KMS-11 (cell line): ENCODE results near the gene ZP1.

Experiments
- H2AFZ ChIP-seq: fragments of 200-600 bp; sonication (generic); 2 replicates; pipeline ENCODE4 v1.6.1; 2016; ENCODE audit warnings: antibody characterized with exemption, mixed run types, low read depth
- H3K27ac ChIP-seq: fragments of 200-600 bp; sonication (generic); 2 replicates; pipeline ENCODE4 v1.6.1; 2016; ENCODE audit warnings: mild to moderate bottlenecking, mixed run types
- H3K27me3 ChIP-seq: fragments of 200-600 bp; sonication (generic); 2 replicates; pipeline ENCODE4 v1.6.1; 2017; ENCODE audit warnings: mild to moderate bottlenecking, low read depth, mixed run types, moderate library complexity; ENCODE audit not compliant: insufficient read depth
- H3K36me3 ChIP-seq: fragments of 200-600 bp; sonication (generic); 2 replicates; pipeline ENCODE4 v1.6.1; 2017; ENCODE audit warnings: mild to moderate bottlenecking, mixed run types; ENCODE audit not compliant: insufficient read depth
- H3K4me1 ChIP-seq: fragments of 200-600 bp; sonication (generic); 2 replicates; pipeline ENCODE4 v1.6.1; 2016; ENCODE audit warnings: mild to moderate bottlenecking, low read depth, mixed run types; ENCODE audit not compliant: poor library complexity, severe bottlenecking
- H3K4me2 ChIP-seq: fragments of 200-600 bp; sonication (generic); 2 replicates; pipeline ENCODE4 v1.7.0; 2016; ENCODE audit warnings: mild to moderate bottlenecking, mixed run types
- H3K4me3 ChIP-seq: fragments of 200-600 bp; sonication (generic); IDR thresholded peaks from 2 replicates; pipeline ENCODE4 v1.6.1; 2017; ENCODE audit warnings: low read depth, low read length, mixed read lengths; ENCODE audit not compliant: insufficient read depth
- H3K79me2 ChIP-seq: fragments of 200-600 bp; sonication (generic); 2 replicates; pipeline ENCODE4 v1.6.1; 2016; ENCODE audit warnings: low read depth, mixed run types; ENCODE audit not compliant: insufficient read depth
- H3K9ac ChIP-seq: fragments of 200-600 bp; sonication (generic); 2 replicates; pipeline ENCODE4 v1.6.1; 2016; ENCODE audit warnings: mild to moderate bottlenecking, mixed run types
- H4K20me1 ChIP-seq: fragments of 200-600 bp; sonication (generic); 2 replicates; pipeline ENCODE4 v1.6.1; 2016; ENCODE audit warnings: mild to moderate bottlenecking, mixed run types; ENCODE audit not compliant: insufficient read depth
- CTCF ChIP-seq: fragments of 200-600 bp; sonication (generic); conservative IDR thresholded peaks from 2 replicates; pipeline ENCODE4 v1.6.1; 2017; ENCODE audit warnings: low read depth, mild to moderate bottlenecking, antibody characterized with exemption, low read length, moderate library complexity, mixed read lengths

Gene ZP1

DNA sequence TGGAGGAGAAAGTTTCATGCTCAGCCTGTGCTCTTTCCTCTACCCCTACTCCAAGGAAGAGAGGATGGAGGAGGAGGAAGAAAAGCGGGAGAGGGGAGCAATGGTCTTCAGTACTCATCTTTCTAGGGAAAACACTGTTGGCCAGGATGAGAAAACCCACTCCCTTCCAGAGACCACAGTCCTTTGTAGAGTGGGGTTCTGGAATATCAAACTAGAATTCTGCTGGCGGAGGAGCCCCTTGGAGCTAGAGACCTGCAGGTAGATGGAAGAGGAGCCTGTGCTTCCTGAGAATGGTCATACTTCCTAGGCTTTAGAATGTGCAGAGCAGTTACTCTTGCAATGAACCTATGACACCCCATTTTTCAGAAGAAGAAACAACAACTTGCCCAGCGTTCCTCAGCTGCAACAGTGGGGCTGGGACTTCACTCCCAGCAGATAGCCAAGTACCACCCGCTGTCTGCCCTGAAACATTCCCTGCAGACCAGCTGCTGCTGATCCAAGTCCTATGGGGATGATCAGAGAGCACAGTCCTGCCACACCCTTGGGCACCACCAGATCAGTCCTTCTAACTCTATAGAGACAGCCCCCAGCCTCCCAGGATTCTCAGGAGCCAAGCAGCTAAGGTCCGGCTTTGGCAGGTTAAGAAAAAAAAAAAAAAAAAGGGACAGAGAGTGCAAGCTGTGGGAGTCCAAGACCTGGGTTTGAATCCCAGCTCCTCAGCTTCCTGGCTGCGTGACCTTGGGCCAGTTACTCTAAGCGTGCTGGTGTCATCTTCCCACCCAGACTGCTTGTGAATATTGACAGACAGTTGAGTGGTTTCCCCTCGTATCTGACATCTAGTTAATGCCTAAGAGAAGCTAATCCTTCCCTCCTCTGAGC lies 12.3 kb upstream of the ZP1 start:
- no peaks in the 10 kb centered on the region for H4K20me1 ChIP-seq
- H2AFZ ChIP-seq = no peak overlapping the region
- H3K4me1 ChIP-seq = no peaks in the 10 kb centered on the region
- H3K4me3 ChIP-seq = no peak overlapping the region
- H3K79me2 ChIP-seq = no peaks in the 10 kb centered on the region
- H3K27me3 ChIP-seq = no peaks in the 10 kb centered on the region
- H3K36me3 ChIP-seq = peaks cover 6% of the 10 kb centered on the region; the same call in 1 of the 2 replicates
- no peak overlapping the region for H3K4me2 ChIP-seq
- no peak overlapping the region for H3K9ac ChIP-seq
- H3K27ac ChIP-seq = no peak overlapping the region
- no peak for TF ChIP-seq CTCF

DNA sequence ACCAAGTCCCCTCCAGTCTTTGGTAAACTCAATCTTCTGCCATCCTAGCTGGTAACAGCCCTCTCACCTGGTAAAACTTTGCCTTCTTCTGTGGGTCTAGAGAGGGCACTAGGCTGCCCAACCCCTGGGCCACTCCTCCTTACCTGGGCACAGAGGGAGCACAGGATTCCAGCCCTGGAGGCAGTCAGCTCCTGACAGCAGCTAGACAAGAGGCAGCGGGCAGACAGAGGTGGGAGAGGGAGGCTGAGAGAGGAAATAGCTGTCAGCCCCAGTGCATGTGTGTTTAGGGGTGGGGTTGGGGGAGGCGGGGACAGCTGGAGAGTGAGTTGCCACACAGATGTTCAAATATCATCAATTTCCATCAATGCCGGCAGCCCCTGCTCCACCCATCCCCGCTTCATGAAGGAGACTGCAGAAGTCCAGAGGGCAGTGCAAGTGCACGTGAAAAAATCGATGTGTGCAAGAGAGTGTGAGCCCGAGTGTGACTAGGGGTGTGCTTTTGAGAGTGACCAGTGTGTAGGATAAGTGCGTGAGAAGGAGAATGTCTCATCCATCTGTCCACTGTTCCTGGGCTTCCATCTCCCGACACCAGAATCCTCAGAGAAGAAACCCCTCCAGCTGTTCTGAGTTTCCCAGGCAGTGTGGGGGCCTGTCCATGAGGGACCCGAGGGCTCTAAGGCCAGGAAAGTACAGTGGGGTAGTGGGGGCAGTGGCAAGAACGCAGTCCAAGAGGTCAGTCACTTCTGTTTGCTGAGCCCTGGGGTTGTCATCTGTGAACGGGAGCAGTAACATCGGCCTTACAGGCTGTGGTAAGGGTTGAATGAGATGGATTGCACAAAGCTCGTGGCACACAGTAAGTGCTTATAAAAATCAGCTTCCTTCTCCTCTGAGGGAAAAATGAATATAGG lies 11.4 kb upstream of the ZP1 start, which contains the start of gene PTGDR2:
PTGDR2 (minus strand) TSS at position 225 of the 908 bp plus-strand sequence. CDS start 2,228 bp downstream, outside the sequence.
- no peaks in the 10 kb centered on the region for H3K27me3 ChIP-seq
- no peak within 1 kb of the TSS for H2AFZ ChIP-seq
- no peak for TF ChIP-seq CTCF
- peaks cover 3% of the 10 kb centered on the region; the same call in 1 of the 2 replicates for H3K36me3 ChIP-seq
- H3K9ac ChIP-seq = no peak within 1 kb of the TSS
- no peaks in the 10 kb centered on the region for H4K20me1 ChIP-seq
- H3K4me1 ChIP-seq = no peaks in the 10 kb centered on the region
- no peak within 1 kb of the TSS for H3K4me3 ChIP-seq
- H3K4me2 ChIP-seq = no peak within 1 kb of the TSS
- no peaks in the 10 kb centered on the region for H3K79me2 ChIP-seq
- no peak within 1 kb of the TSS for H3K27ac ChIP-seq

DNA sequence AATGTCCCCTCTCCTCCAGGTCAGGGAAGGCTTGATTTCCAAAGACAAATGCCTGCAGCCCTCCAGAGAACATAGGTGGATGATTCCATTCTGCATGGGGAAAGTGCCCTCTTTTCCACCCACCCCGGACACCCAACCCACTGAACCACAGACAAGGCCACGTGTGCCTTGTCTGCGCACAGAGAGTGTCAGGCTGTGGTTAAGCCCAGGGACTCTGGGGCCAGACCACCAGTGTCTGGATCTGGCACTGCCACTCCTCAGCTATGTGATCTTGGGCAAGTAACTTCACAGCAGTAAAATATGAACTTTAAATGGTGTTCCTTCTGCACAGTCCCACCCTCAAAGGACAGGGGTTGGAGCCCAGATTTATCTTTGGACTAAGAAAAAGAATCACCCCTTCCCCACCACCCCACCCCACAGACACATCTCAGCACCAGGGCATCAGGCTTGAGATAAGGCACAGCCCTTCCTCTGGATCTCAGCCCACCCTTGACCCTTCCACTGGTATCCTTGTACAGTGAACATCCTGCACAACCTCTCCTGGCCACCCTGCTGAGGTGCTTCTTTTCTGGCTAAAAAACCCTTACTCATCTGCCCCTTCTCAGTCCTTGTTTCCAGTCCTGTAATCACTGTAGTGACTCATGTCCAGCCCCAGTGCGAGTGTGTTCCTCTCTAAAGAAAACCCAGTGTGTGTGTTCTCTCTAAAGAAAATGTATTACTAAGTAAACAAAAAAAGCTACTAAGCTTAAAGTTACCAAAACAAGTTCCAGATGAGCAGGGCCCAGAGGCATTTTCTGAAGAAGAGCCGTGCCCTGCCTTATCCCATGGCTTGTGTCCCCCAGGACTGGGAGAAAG lies 9.7 kb upstream of the ZP1 start:
- H4K20me1 ChIP-seq = no peaks in the 10 kb centered on the region
- H3K4me1 ChIP-seq = no peaks in the 10 kb centered on the region
- no peak for TF ChIP-seq CTCF
- no peak overlapping the region for H3K4me3 ChIP-seq
- H2AFZ ChIP-seq = no peak overlapping the region
- H3K79me2 ChIP-seq = no peaks in the 10 kb centered on the region
- no peak overlapping the region for H3K4me2 ChIP-seq
- H3K9ac ChIP-seq = no peak overlapping the region
- no peaks in the 10 kb centered on the region for H3K36me3 ChIP-seq
- no peaks in the 10 kb centered on the region for H3K27me3 ChIP-seq
- no peak overlapping the region for H3K27ac ChIP-seq

- no peaks in the 10 kb centered on the region for H3K36me3 ChIP-seq
- no peak overlapping the region for H3K9ac ChIP-seq
- H3K4me1 ChIP-seq = no peaks in the 10 kb centered on the region
- no peak overlapping the region for H2AFZ ChIP-seq
- no peaks in the 10 kb centered on the region for H3K79me2 ChIP-seq
- no peak overlapping the region for H3K4me3 ChIP-seq
- no peaks in the 10 kb centered on the region for H4K20me1 ChIP-seq
- no peak overlapping the region for H3K4me2 ChIP-seq
- H3K27me3 ChIP-seq = no peaks in the 10 kb centered on the region
- no peak overlapping the region for H3K27ac ChIP-seq
- no peak for TF ChIP-seq CTCF
These were observed 9.1 kb upstream of the ZP1 start for GRCh38 chr11:60858236-60858635.
